ENCODE data around the gene MTMR12. TPM values are rescaled to one million over a fixed set of nuclear protein-coding genes. Genes with fewer than 3 reads are reported as not detected.
"Not testable (repeated sequence)": the region's sequence is repeated elsewhere in the genome, so short reads cannot be mapped to it uniquely, and the experiment has no call there.

MTMR12 gene
- total and polyA plus RNA-seq, 2 donors from 2014 or later, result 9.3 to 52.8 TPM

- no peak overlapping the region for H3K4me3 ChIP-seq (ENCODE audit: low read length in 3 of 3)
- H3K9ac ChIP-seq (ENCODE audit: low read length in 3 of 3), result no peak overlapping the region
- H3K27me3 ChIP-seq (ENCODE audit: control insufficient read depth, insufficient read depth, low read length), result no peaks in the 10 kb centered on the region
- intact Hi-C loops (cut with DNase I), result no loop called here
- H3K9me3 ChIP-seq (ENCODE audit: control insufficient read depth in 2 of 3, insufficient read depth in 1 of 3, low read length in 3 of 3), result no peaks in the 10 kb centered on the region
- H3K27ac ChIP-seq (ENCODE audit: low read depth in 2 of 2, low read length in 2 of 2), result no peak overlapping the region
- H3K36me3 ChIP-seq (ENCODE audit: control insufficient read depth in 2 of 3, insufficient read depth in 3 of 3, low read length in 3 of 3), result peaks cover 0 to 11% (median 2%) of the 10 kb centered on the region in 3 donors
- H3K4me1 ChIP-seq (ENCODE audit: control insufficient read depth in 2 of 3, insufficient read depth in 2 of 3, low read depth in 1 of 3, low read length in 3 of 3), result peaks cover 0 to 30% (median 15%) of the 10 kb centered on the region in 3 donors
- FAIRE-seq, result no peak
- no peak for DNase-seq
- TF ChIP-seq CTCF (IDR thresholded peaks at IDR 0.05; ENCODE audit: borderline replicate concordance, extremely low read depth, insufficient read depth), result no peak
Measured at GRCh38 chr5:32298059-32298415, 14.7 kb downstream of the MTMR12 start.

GRCh38 chr5:32297181-32298058 lies 15.3 kb downstream of the MTMR12 start:
- DNase-seq, result no peak
- no peak for TF ChIP-seq CTCF (IDR thresholded peaks at IDR 0.05; ENCODE audit: borderline replicate concordance, extremely low read depth, insufficient read depth)
- Histone ChIP-seq H3K9ac (ENCODE audit: low read length in 3 of 3) (no peak overlapping the region), H3K4me1 (ENCODE audit: control insufficient read depth in 2 of 3, insufficient read depth in 2 of 3, low read depth in 1 of 3, low read length in 3 of 3) (peaks cover 0 to 26% (median 13%) of the 10 kb centered on the region in 3 donors), H3K36me3 (ENCODE audit: control insufficient read depth in 2 of 3, insufficient read depth in 3 of 3, low read length in 3 of 3) (peaks cover 0 to 11% (median 2%) of the 10 kb centered on the region in 3 donors), H3K4me3 (ENCODE audit: low read length in 3 of 3) (no peak overlapping the region), H3K9me3 (ENCODE audit: control insufficient read depth in 2 of 3, insufficient read depth in 1 of 3, low read length in 3 of 3) (no peaks in the 10 kb centered on the region), H3K27ac (ENCODE audit: low read depth in 2 of 2, low read length in 2 of 2) (peak overlapping the region in 1 of 2 donors; percentile 26), H3K27me3 (ENCODE audit: control insufficient read depth, insufficient read depth, low read length) (no peaks in the 10 kb centered on the region)
- FAIRE-seq, result no peak
- intact Hi-C loops (cut with DNase I), result no loop called here

- FAIRE-seq; H3K4me3 ChIP-seq (ENCODE audit: low read length in 3 of 3); H3K27me3 ChIP-seq (ENCODE audit: control insufficient read depth, insufficient read depth, low read length); H3K9me3 ChIP-seq (ENCODE audit: control insufficient read depth in 2 of 3, insufficient read depth in 1 of 3, low read length in 3 of 3); intact Hi-C loops (cut with DNase I): not testable (repeated sequence)
- DNase-seq, result peak in 1 of 5 donors; percentile 14
- H3K9ac ChIP-seq (ENCODE audit: low read length in 3 of 3), result peak overlapping the region in 1 of 3 donors; percentile 26
- H3K27ac ChIP-seq (ENCODE audit: low read depth in 2 of 2, low read length in 2 of 2), result peak overlapping the region in 1 of 2 donors; percentile 7
- H3K36me3 ChIP-seq (ENCODE audit: control insufficient read depth in 2 of 3, insufficient read depth in 3 of 3, low read length in 3 of 3), result peaks cover 0 to 11% (median 2%) of the 10 kb centered on the region in 3 donors
- peaks cover 0 to 15% (median 13%) of the 10 kb centered on the region in 3 donors for H3K4me1 ChIP-seq (ENCODE audit: control insufficient read depth in 2 of 3, insufficient read depth in 2 of 3, low read depth in 1 of 3, low read length in 3 of 3)
Measured at GRCh38 chr5:32295966-32296772, 16.6 kb downstream of the MTMR12 start.

- peaks cover 0 to 11% (median 2%) of the 10 kb centered on the region in 3 donors for H3K36me3 ChIP-seq (ENCODE audit: control insufficient read depth in 2 of 3, insufficient read depth in 3 of 3, low read length in 3 of 3)
- intact Hi-C loops (cut with DNase I), result no loop called here
- no peak overlapping the region for H3K27ac ChIP-seq (ENCODE audit: low read depth in 2 of 2, low read length in 2 of 2)
- no peaks in the 10 kb centered on the region for H3K9me3 ChIP-seq (ENCODE audit: control insufficient read depth in 2 of 3, insufficient read depth in 1 of 3, low read length in 3 of 3)
- FAIRE-seq, result no peak
- H3K27me3 ChIP-seq (ENCODE audit: control insufficient read depth, insufficient read depth, low read length), result no peaks in the 10 kb centered on the region
- H3K9ac ChIP-seq (ENCODE audit: low read length in 3 of 3), result no peak overlapping the region
- H3K4me3 ChIP-seq (ENCODE audit: low read length in 3 of 3), result no peak overlapping the region
- peaks cover 0 to 3% (median 3%) of the 10 kb centered on the region in 3 donors for H3K4me1 ChIP-seq (ENCODE audit: control insufficient read depth in 2 of 3, insufficient read depth in 2 of 3, low read depth in 1 of 3, low read length in 3 of 3)
- no peak for DNase-seq
- TF ChIP-seq CTCF (IDR thresholded peaks at IDR 0.05; ENCODE audit: borderline replicate concordance, extremely low read depth, insufficient read depth), result no peak
Measured at GRCh38 chr5:32291591-32291990, 21.1 kb downstream of the MTMR12 start.

All from kidney (tissue), 14 donors.